22Rv1 (cell line): ENCODE measurements around the gene ZBTB40.

Source experiments
- ZFX ChIP-seq: fragments of 450-650 bp; IDR thresholded peaks from 2 replicates; pipeline ENCODE4 v1.6.1; 2017; ENCODE audit warnings: antibody characterized with exemption, borderline replicate concordance
- TF ChIP-seq, protein P1 (sequence below): fragments of 450-650 bp; IDR thresholded peaks from 2 replicates; pipeline ENCODE4 v1.5.1; 2017; ENCODE audit warnings: mild to moderate bottlenecking

DNA sequence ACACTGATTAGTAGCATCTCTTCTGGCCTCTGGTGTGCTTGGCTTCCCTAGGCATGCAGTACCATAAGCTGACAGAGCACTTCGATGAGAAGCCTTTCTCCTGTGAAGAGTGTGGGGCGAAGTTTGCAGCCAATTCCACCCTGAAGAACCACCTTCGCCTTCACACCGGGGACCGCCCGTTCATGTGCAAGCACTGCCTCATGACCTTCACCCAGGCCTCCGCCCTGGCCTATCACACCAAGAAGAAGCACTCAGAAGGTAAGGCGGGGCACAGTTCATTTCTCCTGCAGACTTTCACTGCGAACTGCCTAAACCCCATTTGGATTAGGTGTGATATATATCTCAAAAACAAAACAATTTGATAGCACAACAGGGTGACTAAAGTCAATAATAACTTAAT is 61.2 kb downstream of the ZBTB40 start:
- TF ChIP-seq, protein P1, sequence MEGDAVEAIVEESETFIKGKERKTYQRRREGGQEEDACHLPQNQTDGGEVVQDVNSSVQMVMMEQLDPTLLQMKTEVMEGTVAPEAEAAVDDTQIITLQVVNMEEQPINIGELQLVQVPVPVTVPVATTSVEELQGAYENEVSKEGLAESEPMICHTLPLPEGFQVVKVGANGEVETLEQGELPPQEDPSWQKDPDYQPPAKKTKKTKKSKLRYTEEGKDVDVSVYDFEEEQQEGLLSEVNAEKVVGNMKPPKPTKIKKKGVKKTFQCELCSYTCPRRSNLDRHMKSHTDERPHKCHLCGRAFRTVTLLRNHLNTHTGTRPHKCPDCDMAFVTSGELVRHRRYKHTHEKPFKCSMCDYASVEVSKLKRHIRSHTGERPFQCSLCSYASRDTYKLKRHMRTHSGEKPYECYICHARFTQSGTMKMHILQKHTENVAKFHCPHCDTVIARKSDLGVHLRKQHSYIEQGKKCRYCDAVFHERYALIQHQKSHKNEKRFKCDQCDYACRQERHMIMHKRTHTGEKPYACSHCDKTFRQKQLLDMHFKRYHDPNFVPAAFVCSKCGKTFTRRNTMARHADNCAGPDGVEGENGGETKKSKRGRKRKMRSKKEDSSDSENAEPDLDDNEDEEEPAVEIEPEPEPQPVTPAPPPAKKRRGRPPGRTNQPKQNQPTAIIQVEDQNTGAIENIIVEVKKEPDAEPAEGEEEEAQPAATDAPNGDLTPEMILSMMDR: no peak
- no peak for TF ChIP-seq ZFX
